Right hindlimb (tissue), 1 donor: ENCODE results near the gene JHY.
"Not testable (repeated sequence)": the region's sequence is repeated elsewhere in the genome, so short reads cannot be mapped to it uniquely, and the experiment has no call there.

ENCODE experiments used
- DNase-seq: peaks from one replicate; pipeline ENCODE4 v3.0.0-alpha.2; 2018

The JHY gene

GRCh38 chr11:122882189-122882856, at the start of gene JHY:
JHY (plus strand) TSS chr11:122882759; CDS start chr11:122885850, 3,091 bp downstream.
- no peak for DNase-seq

GRCh38 chr11:122833846-122834464, 48.6 kb upstream of the JHY start:
- DNase-seq, result no peak

GRCh38 chr11:122836916-122837315, 45.6 kb upstream of the JHY start:
- no peak for DNase-seq

GRCh38 chr11:122837528-122838346, 44.8 kb upstream of the JHY start:
- no peak for DNase-seq

- DNase-seq, result no peak
These were observed 39.0 kb upstream of the JHY start for GRCh38 chr11:122843281-122844141.

- no peak for DNase-seq
These were observed 35.1 kb upstream of the JHY start for GRCh38 chr11:122847466-122847865.

- DNase-seq, result no peak
These were observed 34.4 kb upstream of the JHY start for GRCh38 chr11:122848186-122848585.

GRCh38 chr11:122850076-122850631, 32.4 kb upstream of the JHY start:
- peak; percentile 21 for DNase-seq

- no peak for DNase-seq
These were observed 31.1 kb upstream of the JHY start for GRCh38 chr11:122851366-122851966.

- DNase-seq, result no peak
These were observed 30.3 kb upstream of the JHY start for GRCh38 chr11:122852074-122852795.

GRCh38 chr11:122852796-122853160, 29.8 kb upstream of the JHY start:
- no peak for DNase-seq

- no peak for DNase-seq
These were observed 29.3 kb upstream of the JHY start for GRCh38 chr11:122853261-122853660.

- peak; percentile 42 for DNase-seq
These were observed 28.6 kb upstream of the JHY start for GRCh38 chr11:122853971-122854446.

GRCh38 chr11:122861631-122862030, 20.9 kb upstream of the JHY start:
- no peak for DNase-seq

GRCh38 chr11:122862091-122862490, 20.5 kb upstream of the JHY start:
- no peak for DNase-seq

- DNase-seq, result not testable (repeated sequence)
These were observed 19.4 kb upstream of the JHY start for GRCh38 chr11:122863154-122863553.

- peak; percentile 56 for DNase-seq
These were observed 18.7 kb upstream of the JHY start for GRCh38 chr11:122863704-122864326.

GRCh38 chr11:122864386-122865115, 18.0 kb upstream of the JHY start:
- DNase-seq, result no peak

GRCh38 chr11:122869622-122870021, 12.9 kb upstream of the JHY start:
- DNase-seq, result no peak

GRCh38 chr11:122871302-122871701, 11.3 kb upstream of the JHY start:
- no peak for DNase-seq
